ENCODE results near the gene EXT2.
A peak's percentile ranks its signal among the peaks of the same experiment; 100 is the strongest.

The EXT2 gene

DNA sequence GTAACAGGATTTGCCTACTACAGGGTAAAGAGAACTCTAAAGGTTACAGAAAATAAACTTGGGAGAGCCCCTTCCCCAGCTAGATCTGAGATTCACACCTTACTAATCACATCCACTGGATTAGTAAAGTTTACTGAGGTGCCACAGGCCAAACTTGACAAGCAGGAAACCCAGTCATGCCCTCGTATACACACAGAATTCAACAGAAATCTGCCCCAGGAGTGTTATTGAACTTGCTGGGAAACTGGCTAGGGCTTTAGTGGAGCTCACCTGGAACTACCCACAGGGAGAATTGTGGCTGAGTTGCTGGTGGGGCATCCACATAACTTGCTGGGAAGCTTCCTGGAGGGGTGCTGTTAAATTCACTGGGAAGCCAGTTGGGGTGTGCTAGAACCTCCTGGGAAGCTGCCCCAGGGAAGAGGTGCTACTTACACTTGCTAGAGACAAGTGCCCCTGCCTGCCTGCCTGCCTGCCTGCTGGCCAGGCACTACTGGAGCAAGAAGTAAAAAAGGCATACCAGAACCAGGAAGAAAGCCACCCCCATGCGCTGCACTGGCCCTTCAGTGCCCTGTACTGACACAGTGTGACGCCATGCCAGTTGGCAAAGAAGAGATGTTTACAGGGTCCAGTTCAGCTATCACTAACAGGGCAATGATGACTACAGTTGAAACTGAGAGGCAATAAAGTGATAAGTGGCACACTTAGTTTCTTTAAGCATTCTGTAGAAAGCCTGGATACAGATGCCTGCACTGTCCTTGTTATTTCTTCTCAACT is 108.0 kb downstream of the EXT2 start:
- DNase-seq (ENCODE audit: low read depth): no peak

DNA sequence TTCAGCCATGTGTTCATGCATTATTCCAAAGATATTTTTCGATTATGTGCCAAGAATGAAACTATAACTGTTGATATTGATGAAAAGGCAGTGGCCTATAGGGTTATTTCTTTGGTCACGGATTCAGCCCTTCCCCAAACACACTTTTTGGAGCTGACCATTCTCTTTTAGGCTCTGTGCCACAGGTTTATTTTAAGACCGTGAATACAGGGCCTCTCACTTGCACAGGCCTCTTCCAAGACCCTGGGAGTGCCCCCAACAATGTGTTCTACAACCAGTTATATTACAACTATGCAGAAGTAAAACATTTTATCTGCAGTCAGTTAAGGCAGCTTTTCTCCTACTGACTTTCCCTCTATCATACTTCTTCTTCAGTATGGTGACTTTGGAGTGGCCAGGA is 109.9 kb downstream of the EXT2 start:
- no peak for DNase-seq (ENCODE audit: low read depth)

DNA sequence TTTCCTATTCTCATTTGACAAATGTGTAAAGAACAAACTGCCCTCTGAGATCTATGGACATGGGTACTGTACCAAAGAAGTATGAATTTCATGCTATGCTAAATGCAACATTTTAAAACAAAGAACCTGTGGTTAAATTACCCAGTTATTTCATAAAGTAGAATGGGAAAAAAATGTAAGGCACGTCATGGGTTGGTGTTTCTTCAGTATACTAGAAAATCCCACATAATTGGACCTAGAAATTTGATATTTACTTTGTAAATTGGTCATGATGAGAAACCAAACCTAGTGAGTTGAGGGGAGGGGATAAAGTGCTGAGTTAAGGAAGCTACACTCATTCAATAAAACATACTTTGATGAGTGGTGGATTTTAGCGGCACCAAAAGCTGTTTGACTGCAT is 110.4 kb downstream of the EXT2 start:
- DNase-seq (ENCODE audit: low read depth): no peak

DNA sequence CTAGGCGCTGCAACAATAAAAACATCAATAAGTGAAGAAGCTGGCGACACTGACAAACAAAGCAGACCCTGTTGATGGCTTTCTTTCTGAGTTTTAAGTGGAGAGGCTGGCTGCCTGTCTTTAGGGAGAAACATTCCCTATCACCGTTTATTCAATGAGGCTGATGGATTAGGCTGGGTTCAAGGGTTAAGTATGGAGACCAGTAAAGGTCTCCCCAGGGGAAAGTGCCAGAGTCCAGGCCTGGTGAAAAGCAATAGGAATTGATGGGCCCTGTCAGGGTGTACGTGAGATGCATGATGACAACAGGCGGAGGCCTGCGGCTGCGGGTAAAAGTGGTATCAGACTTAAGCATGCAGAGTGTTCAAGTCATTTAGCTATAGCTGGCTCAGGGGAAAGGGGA is 111.8 kb downstream of the EXT2 start:
- DNase-seq (ENCODE audit: low read depth): no peak

DNA sequence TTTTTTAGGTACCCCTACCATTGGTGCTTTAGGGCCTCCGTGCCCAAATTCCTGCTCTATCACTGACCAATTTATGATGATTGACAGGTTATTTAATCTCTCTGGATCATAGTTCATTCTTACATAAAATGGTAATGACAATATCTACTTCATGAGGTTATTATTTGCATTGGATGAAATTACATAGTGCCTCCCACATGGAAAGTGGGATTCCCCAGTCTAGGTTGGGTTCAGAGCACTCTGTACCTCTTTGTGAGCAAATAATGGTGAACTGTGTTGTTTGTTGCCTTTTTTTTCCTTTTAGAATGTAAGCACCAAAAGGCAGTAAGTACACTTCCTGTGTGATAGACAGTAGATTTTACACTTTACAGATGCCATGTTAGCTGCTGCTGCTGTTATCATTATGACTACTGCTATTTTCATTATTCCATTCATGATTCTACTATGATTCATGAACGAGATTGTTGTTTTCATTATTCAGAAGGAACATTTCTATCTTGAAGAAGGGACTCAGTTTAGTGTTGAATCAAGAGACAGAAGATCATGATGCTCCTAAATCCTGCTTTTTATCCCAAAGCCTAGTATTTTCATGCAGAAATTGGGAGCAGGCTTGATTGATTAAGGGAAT is 113.6 kb downstream of the EXT2 start:
- peak; percentile 56 for DNase-seq (ENCODE audit: low read depth)

DNA sequence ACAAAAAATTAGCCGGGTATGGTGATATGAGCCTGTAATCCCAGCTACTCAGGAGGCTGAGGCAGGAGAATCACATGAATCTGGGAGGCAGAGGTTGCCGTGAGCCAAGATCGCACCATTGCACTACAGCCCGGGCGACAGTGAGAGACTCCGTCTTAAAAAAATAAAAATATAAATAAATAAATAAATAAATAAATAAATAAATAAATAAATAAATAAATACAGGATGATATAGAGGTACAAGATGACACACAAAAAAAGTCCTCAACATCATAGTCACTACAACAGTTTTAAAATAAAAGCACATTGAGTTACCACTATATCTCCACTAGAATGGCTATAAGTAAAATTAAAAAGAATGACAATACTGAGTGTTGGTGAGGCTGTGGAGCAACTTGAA is 116.7 kb downstream of the EXT2 start:
- DNase-seq (ENCODE audit: low read depth): no peak

DNA sequence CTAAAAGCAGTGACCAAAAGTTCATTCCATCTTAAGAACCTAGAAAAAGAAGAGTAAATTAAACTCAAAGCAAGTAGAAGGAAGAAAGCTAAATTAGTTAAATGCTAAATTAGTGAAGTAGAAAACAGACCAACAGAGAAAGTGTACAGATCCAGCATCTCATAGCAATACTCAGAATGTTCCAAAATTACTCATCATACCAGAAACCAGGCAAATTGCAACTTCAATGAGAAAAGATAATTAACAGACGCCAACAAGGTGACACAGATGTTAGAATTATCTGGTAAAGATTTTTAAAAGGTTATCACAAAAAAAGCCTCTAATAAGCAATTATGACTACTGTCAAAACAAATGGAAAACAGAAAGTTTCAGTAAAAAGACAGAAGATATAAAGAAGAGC is 117.7 kb downstream of the EXT2 start:
- DNase-seq (ENCODE audit: low read depth): no peak

DNA sequence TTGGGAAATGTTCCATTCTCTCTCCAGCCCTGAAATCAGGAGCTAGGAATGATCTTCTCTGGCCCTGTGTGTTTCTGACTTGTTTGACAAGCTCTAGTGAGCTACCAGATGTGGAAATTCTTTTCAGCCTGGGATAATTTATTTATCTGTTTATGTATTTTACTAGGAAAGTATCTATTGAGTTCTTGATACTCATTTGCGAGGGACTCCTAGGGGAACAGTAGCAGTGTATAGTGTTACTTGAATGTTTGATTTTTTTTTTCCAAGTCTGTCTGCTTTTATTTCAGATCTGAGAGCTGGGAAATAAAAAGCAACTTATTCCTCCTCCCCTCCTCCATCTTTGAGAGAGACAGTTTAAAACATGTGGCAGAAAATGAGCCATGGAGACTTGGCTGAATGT is 122.0 kb downstream of the EXT2 start:
- no peak for DNase-seq (ENCODE audit: low read depth)

DNA sequence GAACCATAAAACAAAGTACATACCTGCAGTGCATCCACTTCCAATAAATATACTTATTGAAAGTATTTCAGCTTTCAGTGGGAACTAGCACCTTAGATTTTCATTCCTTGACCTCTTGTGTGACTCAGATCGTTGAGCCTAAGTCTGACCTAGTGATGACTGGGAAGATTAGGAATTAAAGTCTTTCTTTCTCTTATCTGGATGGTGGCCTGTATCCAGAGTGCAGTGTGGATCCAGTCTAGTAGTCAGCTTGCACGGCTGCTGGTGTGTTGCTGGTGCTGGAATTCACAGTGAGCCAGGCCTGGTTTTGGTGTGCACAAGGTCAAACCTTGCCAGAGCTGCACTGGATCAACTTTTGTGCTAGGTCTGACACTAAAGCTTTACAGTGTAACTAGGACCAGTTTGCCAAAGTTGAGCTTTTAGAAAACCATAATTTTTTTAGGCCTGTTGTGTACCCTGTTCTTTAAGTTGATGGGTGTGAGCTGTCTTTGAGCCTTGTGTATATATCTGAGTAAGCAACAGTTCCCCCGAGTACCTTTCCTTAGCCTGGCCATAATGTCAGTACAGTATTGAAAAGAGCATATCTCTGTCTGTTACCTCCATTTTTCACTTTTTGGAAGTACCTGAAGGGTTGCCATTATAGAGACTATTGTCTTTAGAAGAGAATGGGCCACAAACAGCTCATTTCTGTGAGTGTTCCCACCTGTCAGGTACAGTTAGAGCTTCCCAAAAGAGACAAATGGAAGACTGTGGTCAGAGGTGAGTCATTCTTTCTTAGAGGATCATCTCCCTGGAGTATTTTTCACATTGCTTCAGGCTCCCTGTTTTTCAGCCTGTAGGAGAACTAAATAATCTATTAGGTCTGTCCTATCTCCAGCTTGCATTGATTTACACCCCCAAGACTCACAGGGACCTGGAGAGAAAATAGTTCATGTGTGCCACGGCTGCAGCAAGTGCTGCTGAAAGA is 124.6 kb downstream of the EXT2 start:
- DNase-seq (ENCODE audit: low read depth): peak; percentile 26

DNA sequence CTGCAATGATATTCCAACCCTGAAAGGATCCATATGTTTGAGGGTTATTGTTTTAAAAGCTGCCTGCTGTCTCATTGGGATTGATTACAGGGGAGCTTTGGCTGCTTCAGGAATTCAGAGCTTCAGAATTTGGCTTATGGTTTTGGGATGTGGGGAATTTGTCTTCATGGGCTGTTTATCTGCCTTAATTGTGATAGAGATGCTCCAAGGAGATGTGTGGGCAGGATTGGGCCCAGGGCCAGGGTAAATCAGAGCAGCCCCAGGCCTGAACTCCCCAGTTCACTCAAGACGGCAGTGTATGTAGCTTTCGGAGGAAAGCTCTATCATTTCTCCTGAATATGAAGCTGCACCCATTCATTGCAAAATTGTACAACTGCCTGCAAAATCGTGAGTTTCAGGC is 126.0 kb downstream of the EXT2 start:
- DNase-seq (ENCODE audit: low read depth): peak; percentile 21

DNA sequence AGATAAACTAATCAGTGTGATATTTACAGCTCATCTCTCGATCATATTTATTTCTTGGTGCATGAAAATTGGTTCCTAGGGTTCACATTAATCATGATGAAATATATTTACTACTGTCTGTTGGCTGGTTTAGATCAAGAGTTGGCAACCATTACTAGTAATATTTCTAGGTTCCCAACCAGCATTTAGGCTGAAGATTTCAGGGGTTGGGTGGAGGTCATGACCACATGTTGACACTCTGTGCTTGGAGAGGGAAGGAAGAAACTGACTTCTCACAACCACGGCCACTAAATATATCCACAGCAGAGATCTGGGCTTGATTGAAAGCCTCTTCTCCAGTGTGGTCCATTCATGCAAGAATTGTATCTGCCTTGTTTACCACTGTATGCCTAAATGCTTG is 126.5 kb downstream of the EXT2 start:
- DNase-seq (ENCODE audit: low read depth): no peak

DNA sequence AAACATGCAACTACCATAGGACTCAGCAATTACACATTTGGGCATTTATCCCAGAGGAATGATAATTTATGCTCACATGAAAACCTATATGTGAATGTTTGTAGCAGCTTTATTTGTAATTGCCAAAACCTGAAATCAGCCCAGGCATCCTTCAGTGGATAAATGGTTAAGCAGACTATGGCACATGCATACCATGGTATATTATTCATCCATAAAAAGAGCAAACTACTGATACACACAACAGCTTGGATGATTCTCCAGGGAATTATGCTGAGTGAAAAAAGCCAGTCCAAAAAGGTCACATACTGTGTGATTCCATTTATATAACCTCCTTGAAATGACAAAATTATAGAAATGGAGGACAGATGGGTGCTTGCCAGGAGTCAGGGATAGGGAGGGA is 127.8 kb downstream of the EXT2 start:
- DNase-seq (ENCODE audit: low read depth): peak; percentile 85

DNA sequence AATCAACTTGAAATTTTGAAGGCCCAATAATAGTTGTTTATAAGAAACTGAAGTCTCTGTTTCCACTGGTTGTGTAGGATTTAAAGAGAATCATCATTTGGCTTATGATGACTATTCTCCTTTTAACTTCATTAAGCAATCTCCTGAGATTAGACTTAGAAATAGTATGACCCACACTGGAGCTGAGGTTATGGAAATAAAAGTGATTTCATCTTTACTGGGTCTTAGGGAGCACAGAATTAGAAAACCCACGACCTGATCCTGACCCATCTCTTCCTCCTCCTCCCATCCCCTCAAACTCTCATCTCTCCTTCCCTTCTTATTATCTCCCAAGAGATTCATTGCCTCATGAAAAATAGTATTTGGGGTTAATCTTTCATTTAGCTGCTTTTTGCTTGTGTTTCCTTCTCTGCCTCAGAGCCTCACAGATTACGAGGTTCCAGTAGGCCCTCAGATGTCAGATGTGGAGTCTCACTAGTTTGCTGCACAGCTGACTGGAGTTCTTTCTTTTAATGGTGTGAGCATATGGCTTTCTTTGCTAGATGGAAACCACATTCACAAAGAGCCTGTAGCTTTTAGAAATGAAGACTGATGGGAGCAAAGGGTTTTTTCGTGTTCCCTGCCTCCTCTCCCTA is 129.5 kb downstream of the EXT2 start:
- DNase-seq (ENCODE audit: low read depth): no peak

DNA sequence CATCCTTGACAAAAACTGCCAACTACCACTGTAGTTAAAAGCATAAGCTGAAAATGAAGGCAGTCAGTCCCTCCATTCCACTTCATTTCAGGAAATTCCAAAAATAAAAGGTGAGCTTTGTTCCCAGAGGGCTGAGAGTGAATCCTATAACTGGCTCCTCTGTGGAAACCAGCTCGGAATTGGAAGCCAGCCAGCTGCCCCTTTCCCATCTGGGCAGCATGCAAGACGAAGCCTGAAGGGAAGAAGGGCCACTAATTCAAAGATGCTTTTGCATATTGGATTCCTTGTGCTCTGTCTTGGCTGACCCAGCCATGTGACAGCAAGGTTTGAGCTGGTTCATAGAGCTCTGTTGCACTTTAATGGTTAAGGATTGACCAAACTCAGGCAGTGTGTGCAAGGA is 131.0 kb downstream of the EXT2 start:
- DNase-seq (ENCODE audit: low read depth): no peak

DNA sequence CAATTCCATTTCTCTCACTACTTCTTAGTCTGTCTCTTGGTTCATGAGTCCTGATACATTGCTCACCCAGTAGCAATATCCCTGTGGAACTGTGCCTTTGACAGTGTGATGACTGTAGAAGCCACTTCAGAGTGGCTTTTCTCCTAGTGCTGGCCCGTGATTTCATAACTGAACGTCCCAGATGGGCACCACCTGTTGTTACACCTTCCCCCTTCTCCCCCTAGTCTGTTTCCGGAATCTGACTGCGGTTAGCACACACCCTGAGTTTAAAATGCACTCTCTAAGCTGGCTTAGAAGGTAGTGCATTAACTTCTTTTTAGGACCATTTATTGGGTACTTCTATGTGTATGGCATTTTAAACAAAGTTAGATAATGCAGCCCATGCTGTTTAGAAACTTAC is 131.5 kb downstream of the EXT2 start:
- no peak for DNase-seq (ENCODE audit: low read depth)

DNA sequence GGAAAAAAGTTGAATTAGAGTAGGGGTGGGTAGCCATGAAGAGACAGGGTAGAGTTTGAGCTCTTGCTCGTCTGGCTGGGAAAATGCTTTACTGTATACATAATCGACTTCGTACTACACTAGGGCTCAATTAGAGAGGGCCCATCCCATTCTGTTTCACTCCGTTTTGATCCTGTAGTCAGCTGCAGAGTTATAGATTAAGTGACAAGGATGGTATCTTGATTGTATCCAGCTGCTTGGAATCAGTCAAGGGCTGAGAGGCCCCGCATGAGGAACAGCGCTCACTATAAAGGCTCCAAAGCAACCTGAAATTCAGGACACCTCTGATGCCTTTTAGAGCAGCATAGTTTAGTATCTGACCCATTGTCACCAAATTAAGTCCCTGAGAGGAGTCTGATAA is 132.9 kb downstream of the EXT2 start:
- no peak for DNase-seq (ENCODE audit: low read depth)

DNA sequence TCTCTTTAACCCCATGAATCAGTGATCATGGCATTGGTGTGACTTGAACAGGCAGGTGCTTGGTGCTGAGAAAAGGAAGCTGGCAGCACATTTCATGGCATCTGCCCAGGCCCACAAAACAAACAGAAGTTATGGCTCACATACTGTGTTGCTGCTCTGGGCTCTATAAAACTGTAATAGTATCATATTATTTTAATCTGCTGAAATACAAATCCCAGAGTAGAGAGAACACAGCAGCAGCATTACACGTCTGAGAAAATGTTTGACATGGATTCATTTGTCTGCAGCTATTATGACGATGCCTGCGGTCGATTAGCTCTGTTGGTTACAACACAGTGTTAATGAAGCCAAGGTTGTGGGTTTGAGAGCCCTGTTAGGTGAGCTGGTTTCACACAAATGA is 133.6 kb downstream of the EXT2 start:
- DNase-seq (ENCODE audit: low read depth): no peak

DNA sequence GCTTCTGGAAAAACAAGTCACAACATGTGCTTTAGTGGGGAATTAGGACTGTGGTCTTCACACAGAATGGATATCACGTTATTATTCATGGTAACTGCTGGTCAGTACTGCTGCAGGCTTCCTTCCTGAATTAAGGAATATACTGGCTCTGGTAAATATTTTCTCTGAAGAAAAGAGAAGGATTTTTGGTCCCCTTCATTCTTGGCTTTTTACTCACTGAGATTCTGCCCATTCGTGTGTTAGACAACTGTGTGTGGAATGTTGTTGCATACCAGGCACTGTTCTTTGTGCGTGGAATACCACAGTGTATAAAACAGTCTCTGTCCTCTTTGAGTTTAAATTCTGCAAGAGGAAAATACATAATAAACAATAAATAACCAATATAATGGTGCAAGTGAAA is 134.1 kb downstream of the EXT2 start:
- peak; percentile 79 for DNase-seq (ENCODE audit: low read depth)

DNA sequence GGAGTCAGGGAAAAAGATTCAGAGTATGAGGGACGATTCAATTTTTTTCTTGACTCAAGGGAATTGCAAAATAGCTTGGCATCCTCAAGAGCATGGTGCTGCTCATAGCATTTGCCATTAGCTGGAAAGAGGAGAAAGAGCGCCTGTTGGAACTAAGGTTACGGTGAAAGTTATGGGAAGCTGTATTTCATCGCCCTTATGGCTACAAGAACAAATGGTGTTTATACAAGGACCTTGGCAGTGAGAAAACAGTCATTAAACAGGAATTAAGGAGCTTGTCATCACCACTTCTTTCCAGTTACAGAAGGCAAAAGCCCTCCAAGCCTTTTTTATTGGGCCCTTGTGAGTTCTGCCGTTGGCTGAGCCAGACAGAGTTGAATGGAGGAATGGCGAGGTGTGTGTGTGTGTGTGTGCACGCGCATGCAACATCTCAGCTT is 140.3 kb downstream of the EXT2 start:
- DNase-seq (ENCODE audit: low read depth): no peak

DNA sequence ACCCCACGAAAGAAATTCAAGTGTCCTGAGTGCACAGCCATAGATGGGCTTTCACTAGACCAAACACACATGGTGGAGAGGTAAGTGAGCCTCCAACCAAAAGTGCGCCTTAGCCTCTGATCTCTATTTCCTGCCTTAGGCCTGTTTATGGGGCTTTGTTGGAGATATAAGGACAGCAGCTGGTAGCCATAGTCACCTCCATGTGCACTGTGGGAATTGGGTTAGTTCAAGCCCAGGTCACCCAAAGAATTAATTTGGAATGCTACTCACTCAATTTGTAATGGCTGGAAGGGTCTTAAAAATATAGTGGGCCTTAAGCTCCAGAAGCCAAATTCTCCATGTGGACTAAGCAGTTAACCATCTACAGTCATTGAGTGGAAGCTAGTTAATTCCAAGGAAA is 140.8 kb downstream of the EXT2 start:
- no peak for DNase-seq (ENCODE audit: low read depth)

DNA sequence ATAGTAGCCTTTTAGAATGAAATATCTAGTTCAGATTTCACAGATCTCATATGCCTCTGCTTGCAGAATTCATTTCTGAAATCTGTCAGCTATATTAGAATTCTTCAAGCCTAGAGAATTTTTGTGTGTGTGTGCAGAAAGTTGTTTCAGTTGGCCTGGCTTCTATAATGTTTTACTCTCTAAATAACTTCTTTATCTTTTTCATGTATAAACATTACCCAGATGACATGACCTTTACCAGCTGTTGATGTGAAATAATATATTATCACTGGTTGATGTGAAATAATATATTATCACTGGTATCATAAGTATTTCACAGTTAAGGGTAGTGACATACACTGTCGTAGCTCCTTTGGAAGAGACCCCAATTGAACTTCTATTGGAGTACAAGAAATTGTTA is 141.7 kb downstream of the EXT2 start:
- DNase-seq (ENCODE audit: low read depth): no peak

DNA sequence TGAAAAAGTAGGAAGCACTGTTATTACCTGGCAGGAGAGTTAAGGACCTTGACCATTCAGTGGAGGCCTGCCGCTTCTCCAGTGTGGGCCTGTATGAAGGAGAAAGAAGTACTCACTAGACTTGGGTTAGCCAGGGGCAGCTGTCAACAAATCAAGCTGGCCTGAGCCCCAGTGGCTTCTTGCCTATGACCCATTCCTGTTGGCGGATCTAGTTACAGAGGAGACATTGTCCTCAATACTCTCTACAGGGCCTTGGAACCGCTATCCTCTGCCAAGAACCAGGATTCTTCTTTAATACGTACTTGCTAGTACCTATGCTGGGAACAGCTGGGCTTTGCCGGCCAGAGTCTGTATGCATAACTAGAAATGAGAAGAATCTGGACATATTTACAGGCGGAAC is 146.4 kb downstream of the EXT2 start:
- no peak for DNase-seq (ENCODE audit: low read depth)
